HFFc6 (cell line): ENCODE measurements around the gene PCDHGA1. TPM values are rescaled to one million over a fixed set of nuclear protein-coding genes. Genes with fewer than 3 reads are reported as not detected.
A peak's percentile ranks its signal among the peaks of the same experiment; 100 is the strongest.

Experiments
- DNase-seq: peaks from one replicate; pipeline ENCODE4 v3.0.0-alpha.2; 2018
- H3K27ac Mint-ChIP-seq: 2 replicates; pipeline ENCODE4 v1.8.0; 2020; ENCODE audit warnings: mild to moderate bottlenecking, mixed read lengths
- H3K27me3 Mint-ChIP-seq: 2 replicates; pipeline ENCODE4 v1.8.0; 2021; ENCODE audit warnings: mild to moderate bottlenecking, moderate library complexity, mixed read lengths; ENCODE audit not compliant: insufficient read depth
- H3K36me3 Mint-ChIP-seq: 2 replicates; pipeline ENCODE4 v1.8.0; 2021; ENCODE audit warnings: low read depth, mixed read lengths
- H3K4me1 Mint-ChIP-seq: 2 replicates; pipeline ENCODE4 v1.8.0; 2020; ENCODE audit warnings: low read depth, mixed read lengths
- H3K4me3 Mint-ChIP-seq: 2 replicates; pipeline ENCODE4 v1.8.0; 2020; ENCODE audit warnings: mild to moderate bottlenecking, moderate library complexity, mixed read lengths
- H3K9me3 Mint-ChIP-seq: 2 replicates; pipeline ENCODE4 v1.8.0; 2020; ENCODE audit warnings: mild to moderate bottlenecking, mixed read lengths
- CTCF ChIP-seq: fragments of 200-600 bp; sonication (generic); IDR thresholded peaks from 2 replicates; pipeline ENCODE4 v1.5.0; 2021; ENCODE audit warnings: antibody characterized with exemption, mild to moderate bottlenecking
- total RNA-seq, 6 experiments: library from RNA; stranded (reverse); fragmentation: NEBNext Ultra II Directional; extraction: Animal tissue kit (Norgen Biotek cat#: 25700); gene quantifications; 2 replicates in 1 of 6; 3 replicates in 5 of 6; pipeline ENCODE4 v1.2.3, GENCODE V29; 2021

PCDHGA1 gene
- total RNA-seq, 6 experiments from 2014 or later: 0.91 to 1.6 (median 1.2) TPM

- no peak for DNase-seq
- TF ChIP-seq CTCF: no peak
- H3K27ac Mint-ChIP-seq: no peak overlapping the region
- H3K9me3 Mint-ChIP-seq: peaks cover 47% of the 10 kb centered on the region
- peak overlapping the region; percentile 90; the same call in 1 of the 2 replicates for H3K4me3 Mint-ChIP-seq
- H3K4me1 Mint-ChIP-seq: peaks cover 35% of the 10 kb centered on the region
- H3K27me3 Mint-ChIP-seq: peaks cover 2% of the 10 kb centered on the region
- H3K36me3 Mint-ChIP-seq: peaks cover 54% of the 10 kb centered on the region
Observed at GRCh38 chr5:141419074-141419880, 89.0 kb downstream of the PCDHGA1 start.

- peak within 1 kb of the TSS; percentile 88 for H3K4me3 Mint-ChIP-seq
- peaks cover 47% of the 10 kb centered on the region for H3K9me3 Mint-ChIP-seq
- peak within 1 kb of the TSS; percentile 69; the same call in 1 of the 2 replicates for H3K27ac Mint-ChIP-seq
Observed at GRCh38 chr5:141420855-141421488, 90.7 kb downstream of the PCDHGA1 start, which contains the start of gene PCDHGA11. TSS of gene PCDHGA11 (plus strand) at chr5:141421051. CDS start at chr5:141421228, 177 bp downstream.

DNA sequence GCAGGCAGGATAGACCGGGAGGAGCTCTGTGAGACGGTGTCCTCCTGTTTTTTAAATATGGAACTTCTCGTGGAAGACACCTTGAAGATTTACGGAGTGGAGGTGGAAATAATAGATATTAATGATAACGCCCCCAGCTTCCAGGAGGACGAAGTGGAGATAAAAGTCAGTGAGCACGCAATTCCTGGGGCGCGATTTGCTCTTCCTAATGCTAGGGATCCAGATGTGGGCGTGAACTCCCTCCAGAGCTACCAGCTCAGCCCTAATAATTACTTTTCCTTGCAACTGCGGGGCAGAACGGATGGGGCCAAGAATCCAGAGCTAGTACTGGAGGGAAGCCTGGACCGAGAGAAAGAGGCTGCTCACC, 91.2 kb downstream of the PCDHGA1 start:
- TF ChIP-seq CTCF: no peak
- Mint-ChIP-seq H3K36me3 (peaks cover 62% of the 10 kb centered on the region), H3K27ac (no peak overlapping the region; the same call in 1 of the 2 replicates), H3K4me1 (peaks cover 44% of the 10 kb centered on the region), H3K27me3 (peaks cover 4% of the 10 kb centered on the region), H3K4me3 (peak overlapping the region; percentile 88), H3K9me3 (peaks cover 48% of the 10 kb centered on the region)
- DNase-seq: no peak

More at GRCh38 chr5:141420855-141421488, 90.7 kb downstream of the PCDHGA1 start, which contains the start of gene PCDHGA11:
- Mint-ChIP-seq H3K27me3 (peaks cover 4% of the 10 kb centered on the region), H3K4me1 (peaks cover 44% of the 10 kb centered on the region), H3K36me3 (peaks cover 57% of the 10 kb centered on the region)
- peak; percentile 82 for TF ChIP-seq CTCF
- DNase-seq: peak; percentile 23

- Mint-ChIP-seq H3K9me3 (peaks cover 55% of the 10 kb centered on the region), H3K27me3 (peaks cover 2% of the 10 kb centered on the region; the same call in 1 of the 2 replicates), H3K4me1 (peaks cover 42% of the 10 kb centered on the region), H3K4me3 (no peak overlapping the region), H3K27ac (no peak overlapping the region), H3K36me3 (peaks cover 66% of the 10 kb centered on the region)
- no peak for DNase-seq
- TF ChIP-seq CTCF: no peak
Observed at GRCh38 chr5:141422742-141423291, 92.5 kb downstream of the PCDHGA1 start.

- H3K9me3 Mint-ChIP-seq: peaks cover 45% of the 10 kb centered on the region
- H3K4me1 Mint-ChIP-seq: peaks cover 29% of the 10 kb centered on the region
- no peak for DNase-seq
- peaks cover 54% of the 10 kb centered on the region for H3K36me3 Mint-ChIP-seq
- TF ChIP-seq CTCF: no peak
- H3K27ac Mint-ChIP-seq: no peak overlapping the region
- peaks cover 7% of the 10 kb centered on the region for H3K27me3 Mint-ChIP-seq
- no peak overlapping the region for H3K4me3 Mint-ChIP-seq
Observed at GRCh38 chr5:141427783-141428426, 97.6 kb downstream of the PCDHGA1 start.
